Esophagus muscularis mucosa (tissue), 4 donors: Measurements from ENCODE around the gene SCN9A.

Source experiments
- CTCF ChIP-seq, 3 experiments: fragments of 200-600 bp in 2 of 3; fragments of 450-650 bp in 1 of 3; sonication (generic) in 2 of 3; IDR thresholded peaks; one replicate each; pipeline ENCODE4 v1.5.1; 2017 to 2019; ENCODE audit warnings: antibody characterized with exemption in 3 of 3, mild to moderate bottlenecking in 2 of 3, moderate library complexity in 1 of 3
- EP300 ChIP-seq: sonication (generic); formaldehyde crosslinking; IDR thresholded peaks from one replicate; pipeline ENCODE4 v1.6.1; 2017; ENCODE audit warnings: antibody characterized with exemption
- POLR2AphosphoS5 ChIP-seq, 2 donors: sonication (generic); formaldehyde crosslinking; IDR thresholded peaks; one replicate each; pipeline ENCODE4 v1.6.1; 2017; ENCODE audit warnings: antibody characterized with exemption in 2 of 2

GRCh38 chr2:166202778-166203177 is 173.0 kb downstream of the SCN9A start:
- TF ChIP-seq CTCF (IDR thresholded peaks at IDR 0.05), result no peak
- no peak for TF ChIP-seq EP300
- no peak for TF ChIP-seq POLR2AphosphoS5 (IDR thresholded peaks at IDR 0.05)
